GM19455 (cell line): ENCODE results near the gene VWA8.
"Not testable (repeated sequence)": the region's sequence is repeated elsewhere in the genome, so short reads cannot be mapped to it uniquely, and the experiment has no call there.

ENCODE experiments used
- ATAC-seq: cut with Tn5 transposase; IDR thresholded peaks from one replicate; pipeline ENCODE4 v1.9.1; 2021; ENCODE audit not compliant: unreplicated experiment

Gene VWA8

DNA sequence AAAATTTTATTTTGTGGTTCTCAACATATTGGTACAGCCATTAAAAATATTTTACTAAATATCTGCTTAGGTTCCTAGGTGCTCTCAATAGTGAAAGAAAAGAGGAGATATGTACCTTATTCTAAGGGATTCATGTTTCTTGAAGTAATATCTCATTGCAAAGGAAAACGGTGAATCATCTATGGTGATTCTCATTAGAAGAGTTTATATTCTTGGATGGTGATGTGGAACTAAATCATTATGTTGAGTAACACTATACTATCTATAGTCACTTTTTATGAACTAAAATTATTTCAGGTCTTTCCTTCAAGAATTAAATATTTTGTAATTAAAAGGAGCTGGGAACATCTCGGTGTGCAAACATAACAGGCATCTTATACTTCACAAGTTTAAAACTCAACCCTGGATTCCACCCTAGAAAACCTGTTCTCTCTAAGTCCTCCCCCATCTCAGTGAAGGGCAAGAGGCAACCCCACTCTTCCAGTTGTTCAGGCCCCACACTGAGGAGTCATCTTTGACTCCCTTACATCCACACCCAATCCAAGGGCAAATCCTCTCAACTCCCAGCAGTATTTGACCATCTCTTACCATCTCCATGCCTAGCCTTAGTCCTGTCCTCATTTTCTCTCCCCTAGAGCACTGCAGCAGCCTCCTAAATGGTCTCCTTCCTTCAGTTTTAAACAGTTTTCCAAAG lies 363.4 kb downstream of the VWA8 start:
- ATAC-seq = no peak

DNA sequence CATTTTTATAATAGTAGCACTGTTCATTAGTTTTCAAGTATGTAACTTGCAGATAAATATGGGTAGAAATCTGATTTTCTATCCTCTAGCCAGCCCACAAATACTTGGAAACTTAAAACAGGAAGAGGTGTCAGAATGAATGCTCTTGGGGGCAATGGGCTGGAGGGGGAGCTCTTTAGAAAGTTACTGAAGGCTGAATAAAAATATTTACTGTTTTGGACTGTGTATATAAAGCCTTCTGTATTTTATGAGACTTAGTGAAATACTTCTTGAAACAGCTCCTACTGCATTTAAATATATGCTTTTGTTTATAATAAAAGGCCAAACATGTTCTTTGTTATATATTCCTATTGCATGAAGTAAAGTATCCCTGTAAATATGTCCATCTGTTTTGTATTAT lies 364.7 kb downstream of the VWA8 start:
- ATAC-seq = no peak

DNA sequence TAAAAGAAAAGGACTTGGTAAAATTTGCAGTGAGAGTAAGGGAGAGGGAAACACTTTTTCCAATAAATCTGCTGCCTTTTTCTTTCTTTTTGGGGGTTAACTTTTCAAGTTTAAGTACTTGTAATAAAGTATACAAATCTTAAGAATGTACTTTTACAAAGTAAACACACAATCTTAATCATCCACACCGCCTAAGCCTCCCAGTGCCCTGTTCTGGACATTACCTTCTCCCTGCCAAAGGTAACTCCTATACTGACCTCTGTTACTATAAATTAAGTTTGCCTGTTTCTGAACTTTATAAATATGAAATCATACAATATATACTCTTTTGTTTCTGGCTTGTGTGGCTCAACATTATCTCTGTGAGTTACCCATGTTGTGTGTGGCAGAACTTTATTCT lies 365.6 kb downstream of the VWA8 start:
- ATAC-seq = no peak

DNA sequence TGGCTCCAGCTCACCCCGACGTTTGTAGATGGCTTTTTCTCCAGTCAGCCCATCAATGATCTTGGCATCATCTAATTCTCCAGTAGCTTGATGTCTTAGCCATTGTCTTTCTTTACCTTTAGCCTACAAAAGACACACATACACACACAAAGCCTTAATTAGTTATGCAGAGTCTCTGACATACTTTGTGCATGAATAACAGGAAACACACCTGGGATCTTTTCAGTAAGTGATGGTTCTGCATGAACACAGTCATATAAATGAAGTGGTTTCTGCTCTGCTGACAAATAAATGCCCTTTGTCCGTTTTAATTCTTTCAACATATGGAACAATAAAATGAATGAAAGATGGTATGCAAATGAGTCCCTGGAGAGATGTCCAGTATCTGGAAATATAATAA lies 370.3 kb downstream of the VWA8 start:
- ATAC-seq = no peak

DNA sequence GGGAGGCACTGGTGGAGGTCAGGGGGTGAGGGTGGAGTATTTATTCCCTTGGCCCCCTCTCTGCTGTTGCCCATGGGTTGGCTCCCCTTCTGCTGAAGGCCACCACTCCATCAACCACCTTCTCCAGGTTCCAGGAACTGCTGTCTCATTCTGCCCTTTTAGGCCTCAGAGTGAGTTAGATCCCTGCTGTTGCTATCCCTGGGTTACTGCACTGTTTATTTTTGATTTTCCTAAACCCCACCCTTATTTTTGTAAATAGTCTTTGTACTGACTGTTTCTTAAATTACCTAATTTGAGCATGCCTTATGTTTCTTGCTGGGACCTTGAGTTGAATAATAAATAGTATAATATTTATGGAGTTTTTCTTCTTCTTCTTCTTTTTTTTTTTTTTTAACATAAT lies 370.8 kb downstream of the VWA8 start:
- no peak for ATAC-seq

DNA sequence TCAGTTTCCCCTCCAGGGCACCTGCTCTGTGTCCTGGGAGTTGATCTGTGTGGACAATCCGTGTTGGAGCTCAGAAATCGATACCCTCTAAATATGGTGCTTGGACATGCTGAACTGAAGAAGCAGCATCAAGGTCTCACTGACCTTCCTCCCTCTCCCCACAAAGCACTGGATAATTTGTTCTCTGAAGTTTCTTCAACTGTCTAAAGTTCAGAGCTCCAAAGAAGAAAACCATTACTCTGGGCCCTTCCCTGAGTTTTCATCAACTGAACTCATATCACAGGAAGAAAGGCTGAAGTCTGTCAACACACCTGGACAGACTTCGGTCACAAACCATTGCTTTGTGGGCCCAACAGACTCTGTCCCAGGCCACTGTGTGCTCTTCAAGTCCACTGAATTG lies 371.5 kb downstream of the VWA8 start:
- no peak for ATAC-seq

DNA sequence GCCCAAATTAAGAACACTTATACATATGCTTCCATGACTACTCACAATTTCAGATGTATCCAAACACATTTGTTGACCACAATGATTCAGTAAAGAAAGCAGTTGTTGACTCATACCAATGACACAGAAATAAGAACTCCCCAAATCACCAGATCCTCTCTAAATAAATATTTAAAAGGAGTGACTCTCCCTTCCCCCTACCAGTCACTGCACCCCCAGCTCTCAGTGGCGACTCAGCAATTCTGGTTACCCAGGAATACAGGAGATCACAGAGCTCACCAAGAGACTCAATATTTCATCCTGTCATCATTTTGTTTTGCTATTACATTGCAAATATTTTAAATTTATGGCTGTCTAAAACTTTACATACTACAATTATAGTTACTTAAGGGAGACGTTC lies 372.0 kb downstream of the VWA8 start:
- ATAC-seq = no peak

DNA sequence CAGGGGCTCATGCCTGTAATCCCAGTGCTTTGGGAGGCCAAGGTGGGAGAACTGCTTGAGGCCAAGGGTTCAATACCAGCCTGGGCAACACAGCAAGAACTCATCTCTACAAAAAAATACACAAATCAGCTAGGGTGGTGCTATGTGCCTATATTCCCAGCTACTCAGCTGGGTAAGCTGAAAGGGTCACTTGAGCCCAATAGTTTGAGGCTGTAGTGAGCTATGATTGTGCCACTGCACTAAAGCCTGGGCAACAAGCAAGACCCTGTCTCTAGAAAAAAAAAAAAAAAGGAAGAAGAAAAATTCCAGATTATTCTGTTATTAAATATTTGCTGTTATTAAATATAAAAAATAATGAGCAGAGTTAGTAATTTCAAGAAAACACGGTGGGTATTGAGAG lies 372.5 kb downstream of the VWA8 start:
- ATAC-seq = no peak

DNA sequence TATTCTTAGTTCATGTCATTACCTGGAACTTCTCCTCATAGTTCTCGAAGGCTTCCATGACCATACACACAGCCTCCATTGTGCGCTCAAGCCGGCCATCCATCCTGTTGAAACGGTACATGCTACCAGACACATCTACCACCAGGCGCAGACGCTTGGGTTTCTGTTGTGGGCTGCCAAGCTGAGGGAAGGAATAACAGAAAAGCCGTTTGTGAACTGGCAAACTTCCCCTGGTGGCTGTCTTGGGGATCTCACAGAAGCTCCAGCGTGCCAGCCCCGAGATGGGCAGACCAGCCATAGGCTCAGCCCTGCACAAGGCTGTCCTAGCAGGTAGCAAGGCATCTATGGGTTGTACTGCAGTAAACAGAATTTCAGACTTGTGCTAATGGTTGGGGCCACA lies 373.4 kb downstream of the VWA8 start:
- no peak for ATAC-seq

DNA sequence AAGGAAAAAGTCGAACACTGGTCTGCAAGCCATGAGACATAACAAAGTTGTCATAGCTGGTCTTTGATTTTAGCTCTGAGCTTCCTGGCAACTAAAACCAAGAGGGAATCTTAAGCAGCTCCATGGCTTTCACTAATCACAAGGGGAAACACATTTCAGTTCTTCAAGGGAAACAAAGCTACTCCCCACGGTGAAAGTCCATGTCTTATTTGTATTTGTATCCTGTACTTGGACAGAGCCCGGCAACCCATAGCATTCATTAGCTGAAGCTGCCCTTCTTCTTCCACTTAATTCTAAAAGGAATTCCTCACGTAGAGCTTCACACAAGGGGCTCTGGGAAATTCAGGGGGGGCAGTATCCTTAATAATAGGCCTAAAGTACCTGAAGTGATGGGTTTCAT lies 374.7 kb downstream of the VWA8 start:
- no peak for ATAC-seq

DNA sequence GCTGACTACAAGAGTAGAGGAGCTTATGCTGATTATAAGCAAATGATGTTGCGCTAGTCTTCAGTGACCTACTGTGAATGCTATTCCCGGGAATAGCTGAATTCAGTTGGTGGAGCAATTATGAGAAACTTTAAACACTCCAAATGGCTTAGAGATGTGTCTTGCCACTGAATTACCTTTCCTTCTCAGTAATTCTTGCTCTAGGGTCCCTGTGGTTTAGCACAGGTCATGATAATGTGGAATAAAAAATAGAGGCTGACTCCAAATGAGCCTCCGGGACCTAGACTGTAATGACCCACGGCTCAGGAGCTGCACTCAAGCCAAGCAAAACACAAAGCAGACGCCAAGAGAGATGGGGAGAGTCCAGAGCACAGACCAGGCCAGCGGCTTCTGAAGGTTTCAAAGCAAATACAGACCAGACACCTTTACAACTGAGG lies 378.9 kb downstream of the VWA8 start:
- ATAC-seq = no peak

DNA sequence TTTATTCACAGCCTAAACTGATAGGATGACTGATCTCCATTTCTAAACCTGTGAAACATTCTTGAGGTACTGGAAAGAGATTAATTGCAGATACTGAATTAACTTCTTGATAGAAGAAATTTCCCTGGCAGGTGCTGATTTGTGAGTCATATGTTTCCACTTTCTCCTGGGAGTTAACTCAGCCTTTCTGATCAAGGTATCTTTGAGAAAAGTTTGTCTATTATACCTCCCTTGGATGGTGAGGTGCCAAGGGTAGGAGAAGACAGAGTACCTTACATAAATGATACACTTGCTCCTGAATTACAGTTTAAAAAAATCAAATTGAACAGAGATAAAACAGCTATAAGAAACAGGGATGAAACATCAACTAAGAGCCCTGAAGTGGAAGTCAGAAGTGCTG lies 380.6 kb downstream of the VWA8 start:
- ATAC-seq = no peak

DNA sequence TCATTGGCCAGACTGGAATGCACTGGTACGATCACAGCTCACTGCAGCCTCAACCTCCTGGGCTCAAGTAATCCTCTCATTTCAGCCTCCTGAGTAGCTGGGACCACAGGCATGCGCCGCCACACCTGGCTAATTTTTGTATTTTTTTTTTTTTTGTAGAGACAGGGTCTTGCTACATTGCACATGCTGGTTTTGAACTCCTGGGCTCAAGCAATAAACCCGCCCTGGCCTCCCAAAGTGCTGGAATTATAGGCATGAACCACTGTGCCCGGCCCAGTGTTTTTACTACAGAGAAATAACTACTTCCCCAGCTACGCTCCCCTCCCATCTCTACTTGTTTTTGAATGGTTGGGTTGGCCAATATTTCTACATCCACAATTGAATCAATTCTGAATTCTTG lies 381.0 kb downstream of the VWA8 start:
- ATAC-seq = no peak

DNA sequence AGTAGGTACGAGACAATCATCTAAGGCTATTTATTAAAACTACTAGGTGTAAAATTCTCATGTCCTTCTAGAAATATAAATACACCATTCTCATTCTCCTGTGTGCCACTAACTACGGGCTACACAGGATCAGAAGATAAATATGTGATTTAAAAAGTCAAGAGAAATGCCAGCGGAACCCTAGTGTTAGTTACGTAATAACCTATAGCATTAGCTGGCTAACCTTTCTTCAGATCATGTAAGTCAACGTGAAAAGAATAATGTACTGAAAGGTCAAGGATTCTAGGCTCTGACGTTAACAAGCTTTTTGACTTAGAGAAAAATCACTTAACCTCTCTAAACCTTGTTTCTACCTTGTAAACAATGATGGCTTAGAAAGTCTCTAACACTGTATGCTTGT lies 381.7 kb downstream of the VWA8 start:
- no peak for ATAC-seq

DNA sequence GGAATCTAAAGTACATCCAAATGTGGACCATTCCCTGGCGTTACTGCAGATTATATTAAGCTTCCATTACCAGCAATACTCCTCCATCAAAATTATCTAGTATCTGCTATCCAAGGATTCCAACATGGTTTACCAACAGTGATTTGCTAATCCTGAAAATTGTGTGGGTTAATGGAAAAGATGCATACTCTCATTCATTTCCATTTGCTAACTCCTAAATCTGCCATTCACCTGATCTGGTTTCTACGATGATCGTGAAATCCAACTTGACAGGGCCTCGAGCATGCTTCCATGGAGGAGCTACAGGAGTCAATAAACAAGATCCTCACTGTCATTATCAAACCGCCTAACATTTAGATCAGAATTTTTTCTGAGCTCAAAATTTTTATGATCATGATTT lies 382.5 kb downstream of the VWA8 start:
- no peak for ATAC-seq

DNA sequence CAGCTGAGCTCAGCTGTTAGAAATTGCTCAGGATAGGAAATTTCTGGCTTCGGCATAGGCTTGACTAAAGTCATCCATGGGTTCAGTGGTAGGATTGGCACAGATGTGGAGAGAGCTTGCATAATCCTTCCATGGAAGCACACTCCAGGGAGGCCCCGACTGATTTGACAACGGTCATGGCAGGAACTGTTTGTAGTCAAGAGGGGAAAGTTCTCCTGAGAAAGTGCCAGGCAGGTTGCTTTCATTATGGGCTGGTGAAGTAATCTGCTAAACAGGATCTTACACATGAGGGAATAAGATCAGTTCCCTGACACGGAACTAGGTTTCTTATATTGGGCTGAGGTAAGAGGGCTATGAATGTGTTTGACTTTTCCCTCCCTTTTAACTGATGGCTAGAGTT lies 383.5 kb downstream of the VWA8 start:
- ATAC-seq = no peak

DNA sequence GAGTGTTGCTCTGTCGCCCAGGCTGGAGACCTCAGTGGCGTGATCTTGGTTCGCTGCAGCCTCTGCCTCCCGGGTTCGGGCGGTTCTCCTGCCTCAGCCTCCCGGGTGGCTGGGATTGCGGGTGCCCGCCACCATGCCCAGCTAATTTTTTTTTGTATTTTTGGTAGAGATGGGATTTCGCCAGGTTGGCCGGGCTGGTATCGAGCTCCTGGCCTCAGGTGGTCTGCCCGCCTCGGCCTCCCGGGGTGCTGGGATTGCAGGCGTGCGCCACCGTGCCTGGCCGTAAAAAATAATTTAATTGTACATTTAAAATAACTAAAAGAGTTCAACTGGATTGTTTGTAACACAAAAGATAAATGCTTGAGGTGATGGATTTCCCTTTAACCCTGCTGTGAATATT lies 387.3 kb downstream of the VWA8 start:
- not testable (repeated sequence) for ATAC-seq

DNA sequence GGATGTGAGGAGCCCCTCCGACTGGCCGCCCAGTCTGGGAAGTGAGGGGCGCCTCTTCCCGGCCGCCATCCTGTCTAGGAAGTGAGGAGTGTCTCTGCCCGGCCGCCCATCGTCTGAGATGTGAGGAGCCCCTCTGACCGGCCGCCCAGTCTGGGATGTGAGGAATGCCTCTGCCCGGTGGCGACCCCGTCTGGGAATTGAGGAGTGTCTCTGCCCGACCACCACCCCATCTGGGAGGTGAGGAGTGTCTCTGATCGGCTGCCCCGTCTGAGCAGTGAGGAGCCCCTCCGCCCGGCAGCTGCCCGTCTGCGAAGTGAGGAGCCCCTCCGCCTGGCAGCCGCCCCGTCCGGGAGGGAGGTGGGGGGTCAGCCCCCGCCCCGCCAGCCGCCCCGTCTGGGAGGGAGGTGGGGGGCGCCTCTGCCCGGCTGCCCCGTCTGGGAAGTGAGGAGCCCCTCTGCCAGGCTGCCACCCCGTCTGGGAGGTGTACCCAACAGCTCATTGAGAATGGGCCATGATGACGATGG lies 389.0 kb downstream of the VWA8 start:
- ATAC-seq = not testable (repeated sequence)

DNA sequence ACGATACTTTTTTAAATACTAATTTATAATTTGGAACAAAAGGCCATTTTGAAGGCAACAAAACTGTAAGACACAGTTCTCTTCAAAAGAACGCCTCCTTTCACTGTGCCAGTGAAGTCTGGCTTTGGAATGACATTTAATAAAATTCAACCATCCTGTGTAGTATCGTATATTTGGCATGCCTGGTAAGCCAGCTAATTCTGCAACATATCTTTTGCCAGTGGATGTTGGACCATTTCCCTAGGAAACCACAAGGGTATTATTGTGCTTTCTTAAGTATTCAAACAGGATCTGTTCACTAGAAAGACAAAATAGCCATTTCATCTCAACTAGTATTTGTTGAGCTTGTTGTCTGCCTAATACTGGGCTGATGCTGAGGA lies 391.9 kb downstream of the VWA8 start:
- ATAC-seq = no peak

DNA sequence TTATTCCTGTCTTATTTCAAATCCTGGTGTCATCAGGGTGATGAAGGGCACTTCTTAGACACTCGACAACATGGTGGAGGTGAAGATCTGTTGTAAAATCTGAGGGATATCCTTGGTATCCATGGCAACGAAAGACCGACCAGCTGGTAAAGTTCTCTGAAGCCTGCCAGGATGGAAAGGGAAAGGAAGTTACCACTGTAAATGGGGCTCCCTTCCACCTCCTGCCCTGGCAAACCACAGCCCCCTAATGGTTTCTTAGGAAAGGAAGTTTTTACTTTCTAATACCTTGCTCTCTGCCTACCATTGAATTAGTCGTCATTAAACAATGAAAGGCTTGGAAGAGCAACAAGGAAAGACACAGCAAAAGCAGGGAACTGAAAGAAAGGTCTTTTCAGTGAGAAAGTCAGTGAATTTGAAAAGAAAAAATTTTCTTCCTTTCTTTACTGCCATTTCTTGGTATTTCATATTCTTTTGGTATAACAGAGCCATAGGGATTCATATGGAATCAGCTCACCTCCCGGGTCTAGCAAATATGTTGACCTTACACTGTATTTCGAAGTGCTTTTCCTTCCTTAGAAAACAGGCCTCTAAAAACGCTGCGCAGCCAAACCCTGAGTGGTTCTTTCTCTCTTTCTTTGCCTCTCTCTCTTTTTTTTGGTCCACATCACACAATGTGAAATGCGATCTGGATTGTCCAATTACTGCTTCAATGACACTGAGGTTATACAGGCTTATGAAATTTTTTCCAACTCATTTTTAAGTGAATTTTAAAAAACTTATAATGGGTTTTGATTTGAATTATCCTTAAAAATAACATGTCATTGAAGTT lies 392.6 kb downstream of the VWA8 start:
- no peak for ATAC-seq

DNA sequence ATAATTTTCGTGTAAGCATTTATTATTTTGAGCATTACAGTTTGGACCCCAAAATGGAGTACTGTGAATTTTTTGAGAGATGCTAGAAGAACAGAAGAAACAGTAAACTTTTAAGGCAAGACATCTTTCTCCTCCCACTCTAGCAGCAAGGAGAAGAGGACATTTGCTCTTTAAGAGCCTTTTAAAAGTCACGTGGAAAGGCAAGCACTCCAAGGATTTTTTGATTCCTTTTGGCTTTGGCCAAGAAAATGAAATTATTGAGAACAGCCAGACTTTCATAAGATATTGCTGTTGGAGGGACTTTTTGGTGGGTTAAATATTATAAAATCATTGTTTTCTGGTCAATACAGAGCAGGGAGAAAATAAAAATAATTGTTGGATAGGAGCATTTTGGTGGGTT lies 393.5 kb downstream of the VWA8 start:
- no peak for ATAC-seq

DNA sequence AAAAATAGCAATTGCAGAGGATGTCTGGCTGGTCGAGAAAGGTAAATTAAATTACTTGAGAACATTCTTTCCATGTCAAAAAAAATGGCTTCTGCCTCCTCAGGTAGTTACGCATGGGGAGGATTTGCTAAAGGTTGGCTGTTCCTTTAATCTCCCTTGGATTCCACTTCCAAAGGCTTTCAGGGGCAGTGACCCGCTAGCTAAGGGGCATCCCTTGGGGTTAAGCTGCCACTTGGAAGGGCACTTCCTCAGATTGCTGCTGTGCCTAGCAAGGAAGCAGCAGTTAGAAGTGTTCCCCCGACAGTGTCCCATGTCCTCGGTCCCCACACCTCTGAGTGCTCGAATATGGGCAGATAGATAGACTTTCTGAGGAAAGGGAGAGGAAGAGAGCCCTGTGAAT lies 395.1 kb downstream of the VWA8 start:
- no peak for ATAC-seq
